ENCODE data around the gene CELF2. TPM values are rescaled to one million over a fixed set of nuclear protein-coding genes. Genes with fewer than 3 reads are reported as not detected.

CELF2 gene
- total RNA-seq, 1 donor from 2014 or later, result 89.2 TPM

- intact Hi-C loops (cut with micrococcal nuclease), result no loop called here
- no peak overlapping the region for H3K4me3 Mint-ChIP-seq
- no peak for TF ChIP-seq CTCF (IDR thresholded peaks at IDR 0.05)
- H3K9me3 Mint-ChIP-seq, result no peaks in the 10 kb centered on the region
- DNase-seq, result no peak
- no peak for ATAC-seq (ENCODE audit: low read depth)
- H3K27me3 Mint-ChIP-seq, result no peaks in the 10 kb centered on the region
- H3K4me1 Mint-ChIP-seq, result peaks cover 81% of the 10 kb centered on the region
- H3K27ac Mint-ChIP-seq, result peak overlapping the region; percentile 68
- ChIA-PET POLR2A (interaction anchor here (0.6 to 2.3 kb wide), 4 partner anchors 12 to 49 kb away, joined by 4 to 9 read pairs (median 8); no protein-coding TSS in a partner anchor), CTCF (no interaction called here)
- H3K36me3 Mint-ChIP-seq (ENCODE audit: low read depth), result peaks cover 86% of the 10 kb centered on the region
Observed at GRCh38 chr10:11214407-11214806, 196.7 kb downstream of the CELF2 start.

- ChIA-PET CTCF (no interaction called here), POLR2A (interaction anchor here (0.6 to 2.5 kb wide), 3 partner anchors 11 to 339 kb away, joined by 8 to 20 read pairs (median 9); no protein-coding TSS in a partner anchor)
- no peak for TF ChIP-seq CTCF (IDR thresholded peaks at IDR 0.05)
- intact Hi-C loops (cut with micrococcal nuclease), result no loop called here
- DNase-seq (no peak), ATAC-seq (ENCODE audit: low read depth) (no peak)
- Mint-ChIP-seq H3K4me1 (peaks cover 75% of the 10 kb centered on the region), H3K27ac (peak overlapping the region; percentile 61), H3K36me3 (ENCODE audit: low read depth) (peaks cover 89% of the 10 kb centered on the region), H3K27me3 (no peaks in the 10 kb centered on the region), H3K4me3 (no peak overlapping the region), H3K9me3 (no peaks in the 10 kb centered on the region)
Observed at GRCh38 chr10:11215471-11215870, 197.8 kb downstream of the CELF2 start.

GRCh38 chr10:11217521-11217920, 199.8 kb downstream of the CELF2 start:
- H3K27ac Mint-ChIP-seq, result peak overlapping the region; percentile 41
- TF ChIP-seq CTCF (IDR thresholded peaks at IDR 0.05), result no peak
- H3K9me3 Mint-ChIP-seq, result no peaks in the 10 kb centered on the region
- no peaks in the 10 kb centered on the region for H3K27me3 Mint-ChIP-seq
- no peak for ATAC-seq (ENCODE audit: low read depth)
- intact Hi-C loops (cut with micrococcal nuclease), result loop anchor here (1.0 kb wide), 2 partner anchors 8 to 10 kb away; no protein-coding TSS in a partner anchor
- CTCF ChIA-PET, result interaction anchor here (1.1 kb wide), 1 partner anchor 9 kb away, joined by 4 read pairs; no protein-coding TSS in a partner anchor
- POLR2A ChIA-PET, result interaction anchor here (2.5 kb wide), 1 partner anchor 9 kb away, joined by 20 read pairs; no protein-coding TSS in a partner anchor
- no peak for DNase-seq
- peaks cover 67% of the 10 kb centered on the region for H3K4me1 Mint-ChIP-seq
- no peak overlapping the region for H3K4me3 Mint-ChIP-seq
- H3K36me3 Mint-ChIP-seq (ENCODE audit: low read depth), result peaks cover 93% of the 10 kb centered on the region

GRCh38 chr10:11218395-11218794, 200.7 kb downstream of the CELF2 start:
- Mint-ChIP-seq H3K4me3 (no peak overlapping the region), H3K27ac (peak overlapping the region; percentile 38)
- POLR2A ChIA-PET, result interaction anchor here (0.8 kb wide), 1 partner anchor 9 kb away, joined by 4 read pairs; no protein-coding TSS in a partner anchor

More at GRCh38 chr10:11218395-11218794, 200.7 kb downstream of the CELF2 start:
- no peaks in the 10 kb centered on the region for H3K9me3 Mint-ChIP-seq
- H3K4me1 Mint-ChIP-seq, result peaks cover 61% of the 10 kb centered on the region
- DNase-seq (no peak), ATAC-seq (ENCODE audit: low read depth) (no peak)
- intact Hi-C loops (cut with micrococcal nuclease), result no loop called here
- CTCF ChIA-PET, result interaction anchor here (1.8 kb wide), 1 partner anchor 24 kb away, joined by 4 read pairs; no protein-coding TSS in a partner anchor
- H3K36me3 Mint-ChIP-seq (ENCODE audit: low read depth), result peaks cover 92% of the 10 kb centered on the region
- no peaks in the 10 kb centered on the region for H3K27me3 Mint-ChIP-seq
- no peak for TF ChIP-seq CTCF (IDR thresholded peaks at IDR 0.05)
